ENCODE data around the gene TMEM126A. TPM values are rescaled to one million over a fixed set of nuclear protein-coding genes. Genes with fewer than 3 reads are reported as not detected.
"Not testable (repeated sequence)": the region's sequence is repeated elsewhere in the genome, so short reads cannot be mapped to it uniquely, and the experiment has no call there.

The TMEM126A gene
- total RNA-seq: 10 to 100 TPM; 36.5 to 60.3 TPM

- peak; percentile 97 to 98 for ATAC-seq
- Mint-ChIP-seq H3K27ac (peak within 1 kb of the TSS; percentile 92 to 99), H3K9me3 (no peaks in the 10 kb centered on the region), H3K36me3 (peaks cover 6 to 16% of the 10 kb centered on the region in 2 donors)
- peak; percentile 91 to 92 for DNase-seq (ENCODE audit: low spot score in 2 of 2)
Observed at GRCh38 chr11:85647604-85648299, at the start of gene TMEM126A. TSS of gene TMEM126A (plus strand) at chr11:85647967. CDS start at chr11:85650256, 2,289 bp downstream.

GRCh38 chr11:85599083-85599482, 48.7 kb upstream of the TMEM126A start:
- no peak overlapping the region for H3K27ac Mint-ChIP-seq
- DNase-seq (ENCODE audit: low spot score in 2 of 2) (no peak), ATAC-seq (no peak)
- H3K9me3 Mint-ChIP-seq: no peaks in the 10 kb centered on the region
- H3K36me3 Mint-ChIP-seq: no peaks in the 10 kb centered on the region

GRCh38 chr11:85602526-85603213, 45.1 kb upstream of the TMEM126A start:
- H3K36me3 Mint-ChIP-seq: no peaks in the 10 kb centered on the region
- no peak overlapping the region for H3K27ac Mint-ChIP-seq
- DNase-seq (ENCODE audit: low spot score in 2 of 2) (no peak), ATAC-seq (no peak)
- H3K9me3 Mint-ChIP-seq: no peaks in the 10 kb centered on the region

- Mint-ChIP-seq H3K9me3 (no peaks in the 10 kb centered on the region), H3K36me3 (peaks cover 0 to under 1% of the 10 kb centered on the region in 2 donors), H3K27ac (no peak overlapping the region)
- DNase-seq (ENCODE audit: low spot score in 2 of 2) (no peak), ATAC-seq (no peak)
Observed at GRCh38 chr11:85603220-85603619, 44.5 kb upstream of the TMEM126A start.

- H3K27ac Mint-ChIP-seq; H3K36me3 Mint-ChIP-seq; DNase-seq (ENCODE audit: low spot score in 2 of 2); ATAC-seq; H3K9me3 Mint-ChIP-seq: not testable (repeated sequence)
Observed at GRCh38 chr11:85606237-85606636, 41.5 kb upstream of the TMEM126A start.

GRCh38 chr11:85608621-85609020, 39.1 kb upstream of the TMEM126A start:
- DNase-seq (ENCODE audit: low spot score in 2 of 2); H3K36me3 Mint-ChIP-seq; H3K27ac Mint-ChIP-seq; ATAC-seq; H3K9me3 Mint-ChIP-seq: not testable (repeated sequence)

GRCh38 chr11:85609286-85609685, 38.5 kb upstream of the TMEM126A start:
- not testable (repeated sequence) for H3K27ac Mint-ChIP-seq; H3K9me3 Mint-ChIP-seq; ATAC-seq; DNase-seq (ENCODE audit: low spot score in 2 of 2)
- peaks cover 5 to 11% of the 10 kb centered on the region in 2 donors for H3K36me3 Mint-ChIP-seq

- ATAC-seq; DNase-seq (ENCODE audit: low spot score in 2 of 2); H3K9me3 Mint-ChIP-seq; H3K27ac Mint-ChIP-seq: not testable (repeated sequence)
- H3K36me3 Mint-ChIP-seq: peaks cover 5 to 11% of the 10 kb centered on the region in 2 donors
Observed at GRCh38 chr11:85611643-85612042, 36.1 kb upstream of the TMEM126A start.

GRCh38 chr11:85619499-85619898, 28.3 kb upstream of the TMEM126A start:
- no peaks in the 10 kb centered on the region for H3K9me3 Mint-ChIP-seq
- peak in 1 of 2 donors; percentile 57 for DNase-seq (ENCODE audit: low spot score in 2 of 2)
- no peaks in the 10 kb centered on the region for H3K36me3 Mint-ChIP-seq
- peak; percentile 49 to 86 for ATAC-seq
- H3K27ac Mint-ChIP-seq: peak overlapping the region in 1 of 2 donors; percentile 7

GRCh38 chr11:85620256-85620655, 27.5 kb upstream of the TMEM126A start:
- peak in 1 of 2 donors; percentile 74 for ATAC-seq
- H3K27ac Mint-ChIP-seq: peak overlapping the region in 1 of 2 donors; percentile 7
- no peak for DNase-seq (ENCODE audit: low spot score in 2 of 2)

GRCh38 chr11:85626496-85626895, 21.3 kb upstream of the TMEM126A start:
- DNase-seq (ENCODE audit: low spot score in 2 of 2): no peak
- Mint-ChIP-seq H3K9me3 (no peaks in the 10 kb centered on the region), H3K36me3 (peaks cover 6 to 19% of the 10 kb centered on the region in 2 donors), H3K27ac (peak overlapping the region; percentile 73 to 99)
- ATAC-seq: no peak

More at GRCh38 chr11:85620256-85620655, 27.5 kb upstream of the TMEM126A start:
- Mint-ChIP-seq H3K9me3 (no peaks in the 10 kb centered on the region), H3K36me3 (no peaks in the 10 kb centered on the region)

GRCh38 chr11:85627332-85627997, 20.3 kb upstream of the TMEM126A start, which contains the start of gene DLG2:
TSS of gene DLG2 (minus strand) at chr11:85627344.
- no peak for ATAC-seq
- H3K27ac Mint-ChIP-seq: peak within 1 kb of the TSS; percentile 97 to 99

GRCh38 chr11:85627998-85628770, 19.6 kb upstream of the TMEM126A start, which contains the start of gene TMEM126B:
TSS of gene TMEM126B (plus strand) at chr11:85628593. CDS start at chr11:85628608, 15 bp downstream.
- peak; percentile 94 to 96 for ATAC-seq
- peaks cover 13 to 19% of the 10 kb centered on the region in 2 donors for H3K36me3 Mint-ChIP-seq
- H3K9me3 Mint-ChIP-seq: no peaks in the 10 kb centered on the region
- H3K27ac Mint-ChIP-seq: peak within 1 kb of the TSS; percentile 97 to 99
- peak; percentile 94 to 96 for DNase-seq (ENCODE audit: low spot score in 2 of 2)

More at GRCh38 chr11:85627332-85627997, 20.3 kb upstream of the TMEM126A start, which contains the start of gene DLG2:
- H3K9me3 Mint-ChIP-seq: no peaks in the 10 kb centered on the region
- peak in 1 of 2 donors; percentile 16 for DNase-seq (ENCODE audit: low spot score in 2 of 2)
- peaks cover 13 to 19% of the 10 kb centered on the region in 2 donors for H3K36me3 Mint-ChIP-seq

- ATAC-seq: peak; percentile 2 to 11
- DNase-seq (ENCODE audit: low spot score in 2 of 2): no peak
- H3K36me3 Mint-ChIP-seq: peaks cover 13 to 19% of the 10 kb centered on the region in 2 donors
Observed at GRCh38 chr11:85628771-85629341, 18.9 kb upstream of the TMEM126A start.

GRCh38 chr11:85634747-85635146, 13.0 kb upstream of the TMEM126A start:
- ATAC-seq: no peak
- no peak for DNase-seq (ENCODE audit: low spot score in 2 of 2)
- no peaks in the 10 kb centered on the region for H3K9me3 Mint-ChIP-seq
- H3K36me3 Mint-ChIP-seq: peaks cover 6 to 13% of the 10 kb centered on the region in 2 donors
- no peak overlapping the region for H3K27ac Mint-ChIP-seq

More at GRCh38 chr11:85628771-85629341, 18.9 kb upstream of the TMEM126A start:
- H3K9me3 Mint-ChIP-seq: no peaks in the 10 kb centered on the region
- H3K27ac Mint-ChIP-seq: peak overlapping the region; percentile 97 to 99

Measured in activated naive CD4-positive, alpha-beta T cell treated with anti-CD3 and anti-CD28 coated beads, Interleukin-2, amount 50 U/mL, for 72 hours (primary cell).